NCI-H1417 (cell line): Measurements from ENCODE around the gene FYB1.
A peak's percentile ranks its signal among the peaks of the same experiment; 100 is the strongest.
"Not testable (repeated sequence)": the region's sequence is repeated elsewhere in the genome, so short reads cannot be mapped to it uniquely, and the experiment has no call there.

Source experiments
- DNase-seq, 3 experiments: peaks; one replicate each; lab custom pipeline; 2025; lab: John Stamatoyannopoulos, UW

The FYB1 gene

DNA sequence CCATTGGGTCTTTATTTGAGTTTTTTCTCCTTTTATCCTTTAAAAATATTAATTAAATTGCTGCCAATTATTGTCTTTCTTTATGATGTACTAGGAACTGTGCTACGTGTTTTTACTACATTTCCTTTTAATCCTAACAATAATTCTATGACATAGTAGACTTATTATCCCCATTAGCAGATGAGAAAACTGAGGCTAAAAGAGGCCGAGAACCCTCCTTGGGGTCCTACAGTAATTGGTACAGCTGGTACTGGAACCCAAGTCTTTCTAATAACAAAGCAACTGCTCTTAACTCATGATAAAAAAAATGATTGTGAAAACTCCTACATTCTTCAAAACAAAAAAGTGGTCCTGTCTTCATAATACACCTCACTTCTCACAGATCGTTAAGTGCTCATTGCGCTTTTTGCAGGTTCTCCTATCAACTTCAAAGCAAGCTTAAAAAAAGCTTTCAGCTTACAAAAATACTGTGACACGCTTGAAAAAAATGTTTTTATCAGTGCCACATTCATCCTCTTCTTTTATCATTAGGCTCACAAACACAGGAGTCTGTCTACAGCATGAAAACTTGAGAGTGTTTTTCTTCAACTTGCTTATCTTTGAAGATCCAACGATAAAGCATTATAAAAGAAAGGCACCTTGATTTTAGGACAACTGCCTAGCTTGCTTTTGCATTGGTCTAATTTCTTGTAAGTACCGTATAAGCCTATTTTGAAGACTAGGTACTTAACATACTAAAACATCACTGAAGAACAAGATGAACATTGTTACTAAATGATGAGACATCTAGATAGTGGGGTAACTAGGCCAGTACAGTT, 32.4 kb downstream of the FYB1 start:
- DNase-seq: no peak

GRCh38 chr5:39186289-39186688, 33.1 kb downstream of the FYB1 start:
- no peak for DNase-seq

- no peak for DNase-seq
Measured at GRCh38 chr5:39185761-39186160, 33.6 kb downstream of the FYB1 start.

GRCh38 chr5:39179561-39179960, 39.8 kb downstream of the FYB1 start:
- not testable (repeated sequence) for DNase-seq

- DNase-seq: no peak
Measured at GRCh38 chr5:39178861-39179260, 40.5 kb downstream of the FYB1 start.

- DNase-seq: no peak
Measured at GRCh38 chr5:39178171-39178570, 41.2 kb downstream of the FYB1 start.

DNA sequence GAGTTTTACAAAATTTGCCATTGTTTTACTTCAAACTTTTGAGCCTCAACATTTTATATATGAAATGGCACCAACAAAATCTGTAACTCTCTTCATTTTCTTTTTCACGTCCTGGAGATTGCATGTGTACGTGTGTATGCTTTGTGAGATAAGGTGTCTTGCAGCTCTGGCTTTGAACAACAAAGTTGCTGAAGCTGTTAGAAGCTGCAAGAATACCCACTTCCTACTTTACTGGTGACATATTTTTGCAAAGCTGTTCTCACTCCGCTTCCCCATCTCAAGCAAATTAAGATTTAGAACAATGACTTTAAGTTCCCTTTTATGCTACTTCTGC, 41.8 kb downstream of the FYB1 start:
- DNase-seq: no peak

DNA sequence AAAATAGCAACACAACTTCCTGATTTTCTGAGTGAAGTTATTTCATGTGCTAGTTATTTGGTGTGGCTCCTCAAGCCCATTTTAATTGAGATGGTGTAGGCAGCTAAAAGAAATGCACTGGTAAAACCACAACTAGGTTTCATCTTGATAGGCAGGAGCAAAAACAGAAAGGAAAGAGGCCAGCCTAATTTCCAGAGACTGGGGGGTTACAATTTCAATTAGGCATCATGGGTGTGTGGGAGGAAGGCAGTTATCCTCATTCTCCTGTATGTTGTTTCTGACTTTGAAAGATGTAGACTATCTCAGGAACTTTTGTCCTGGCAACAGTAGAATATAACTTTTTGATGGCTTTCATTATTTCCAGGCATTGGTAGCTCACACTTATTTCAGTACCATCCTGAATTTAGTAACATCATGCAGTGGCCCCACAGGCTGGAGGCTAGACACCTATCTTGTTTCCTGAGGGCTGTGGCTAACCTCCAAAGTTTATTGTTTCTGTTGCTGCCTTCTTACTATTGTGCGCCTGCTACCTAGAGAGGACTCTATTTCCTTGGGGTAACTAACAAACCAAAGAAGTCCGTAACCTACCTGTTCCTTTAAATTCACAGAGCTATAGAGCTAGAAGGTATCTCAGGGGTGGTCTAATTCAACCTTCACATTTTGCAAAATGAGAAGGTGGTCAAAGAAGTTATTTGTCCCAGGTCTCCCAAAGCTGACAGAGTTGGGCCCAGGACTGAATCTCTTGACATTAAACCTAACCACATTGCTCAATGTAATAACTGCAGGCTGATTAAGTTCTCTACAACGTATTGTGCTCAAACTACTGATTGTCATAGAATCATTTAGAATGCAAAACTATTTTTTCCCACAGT, 42.4 kb downstream of the FYB1 start:
- DNase-seq: no peak

GRCh38 chr5:39175273-39175955, 43.9 kb downstream of the FYB1 start:
- no peak for DNase-seq

DNA sequence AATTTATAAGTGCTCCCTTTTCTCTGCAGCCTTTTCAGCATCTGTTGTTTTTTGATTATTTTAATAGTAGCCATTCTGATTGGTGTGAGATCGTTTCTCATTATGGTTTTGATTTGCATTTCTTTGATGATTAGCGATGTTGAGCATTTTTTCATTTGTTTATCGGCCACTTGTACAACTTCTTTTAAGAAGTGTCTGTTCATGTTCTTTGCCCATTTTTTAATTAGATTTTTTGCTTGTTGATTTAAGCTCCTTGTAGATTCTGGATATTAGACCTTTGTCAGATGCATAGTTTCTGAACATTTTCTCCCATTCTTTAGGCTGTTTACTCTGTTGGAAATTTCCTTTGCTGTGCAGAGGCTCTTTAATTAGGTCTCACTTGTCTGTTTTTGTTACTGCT, 46.3 kb downstream of the FYB1 start:
- no peak for DNase-seq

- no peak for DNase-seq
Measured at GRCh38 chr5:39172593-39172992, 46.8 kb downstream of the FYB1 start.

GRCh38 chr5:39171647-39172046, 47.7 kb downstream of the FYB1 start:
- DNase-seq: no peak

DNA sequence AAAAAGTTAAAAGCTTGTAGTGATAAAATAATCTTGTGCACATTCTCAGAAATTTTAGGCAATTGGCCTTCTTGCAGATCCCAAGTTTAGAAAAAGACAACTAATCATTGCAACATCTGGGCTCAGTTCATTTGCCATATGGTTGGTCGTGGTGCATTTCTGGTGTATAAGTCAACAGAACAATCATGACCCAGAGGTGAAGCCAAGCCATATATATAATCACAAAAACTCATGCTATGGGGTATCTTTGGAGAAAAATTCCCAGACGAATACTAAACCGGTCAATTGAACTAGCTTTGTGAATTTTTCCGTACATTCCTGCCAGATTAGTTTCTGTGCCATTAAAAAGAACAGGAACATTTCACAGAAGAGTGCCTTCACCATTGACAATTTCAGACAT, 50.3 kb downstream of the FYB1 start:
- DNase-seq: no peak

DNA sequence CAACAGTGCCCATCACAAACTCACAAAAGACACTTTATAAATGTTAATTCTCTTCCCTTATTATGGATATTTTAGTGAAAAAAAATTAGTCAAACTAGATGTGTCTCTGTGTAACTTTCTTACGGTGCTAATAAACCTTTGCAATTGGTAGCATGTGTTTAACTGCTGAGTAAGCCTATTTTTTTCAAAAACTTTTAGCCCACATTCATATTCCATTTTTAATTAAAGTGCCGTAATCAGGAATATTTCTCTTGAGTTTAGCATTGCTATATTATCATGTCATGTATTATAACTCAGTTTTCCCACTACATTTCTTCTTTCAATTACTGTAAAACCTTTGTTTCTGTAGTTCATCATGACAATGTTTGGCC, 51.4 kb downstream of the FYB1 start:
- no peak for DNase-seq

- DNase-seq: no peak
Measured at GRCh38 chr5:39167141-39167971, 52.0 kb downstream of the FYB1 start.

DNA sequence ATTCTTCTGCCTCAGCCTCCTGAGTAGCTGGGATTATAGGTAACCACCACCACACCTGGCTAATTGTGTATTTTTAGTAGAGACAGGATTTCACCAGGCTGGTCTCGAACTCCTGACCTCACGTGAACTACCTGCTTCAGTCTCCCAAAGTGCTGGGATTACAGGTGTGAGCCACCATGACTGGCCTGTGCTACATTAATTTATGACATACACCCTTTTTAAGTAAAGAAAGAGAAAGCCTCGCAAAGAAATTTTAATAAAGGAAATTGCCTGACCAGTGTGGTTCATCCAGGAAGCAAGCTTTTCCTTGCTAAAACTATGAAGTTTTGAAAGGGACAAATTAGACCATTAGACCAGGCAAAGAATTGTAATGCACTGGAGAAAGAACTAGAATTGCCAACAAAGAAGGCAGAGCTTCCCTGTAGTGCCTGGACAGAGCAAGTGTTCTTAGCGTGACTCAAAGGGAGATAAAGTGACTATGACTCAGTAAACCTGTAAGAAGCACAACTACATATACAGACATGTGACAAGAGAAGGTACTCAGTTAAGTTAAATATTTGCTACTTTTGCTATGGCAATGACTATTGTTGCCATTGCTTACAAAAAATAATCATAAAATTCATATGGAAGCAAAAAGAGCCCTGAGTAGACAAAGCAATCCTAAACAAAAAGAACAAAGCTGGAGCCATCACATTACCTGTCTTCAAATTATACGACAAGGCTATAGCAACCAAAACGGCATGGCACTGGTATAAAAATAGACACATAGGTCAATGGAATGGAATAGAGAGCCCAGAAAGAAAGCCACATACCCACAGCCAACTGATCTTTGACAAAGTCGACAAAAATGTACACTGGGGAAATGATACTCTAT, 54.6 kb downstream of the FYB1 start:
- no peak for DNase-seq

- DNase-seq: peak in 1 of 3 experiments; percentile 12
Measured at GRCh38 chr5:39164016-39164415, 55.3 kb downstream of the FYB1 start.

DNA sequence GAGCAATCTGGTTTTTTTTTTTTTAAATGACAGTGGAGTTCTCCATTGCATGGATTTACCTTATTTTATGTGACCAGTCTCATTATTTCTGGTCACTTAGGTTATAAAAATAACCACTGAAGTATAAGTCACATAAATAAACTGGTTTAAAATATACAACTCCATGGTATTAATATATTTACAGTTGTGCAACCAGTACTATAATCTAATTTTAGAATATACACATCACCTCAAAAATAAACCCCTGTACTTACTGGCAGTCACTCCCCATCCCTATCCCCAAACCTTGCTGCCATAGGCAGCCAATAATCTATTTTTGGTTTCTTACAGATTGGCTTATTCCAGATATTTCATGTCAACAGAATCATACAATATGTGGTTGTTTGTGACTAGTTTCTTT, 57.8 kb downstream of the FYB1 start:
- DNase-seq: no peak

GRCh38 chr5:39160576-39161213, 58.7 kb downstream of the FYB1 start:
- no peak for DNase-seq

DNA sequence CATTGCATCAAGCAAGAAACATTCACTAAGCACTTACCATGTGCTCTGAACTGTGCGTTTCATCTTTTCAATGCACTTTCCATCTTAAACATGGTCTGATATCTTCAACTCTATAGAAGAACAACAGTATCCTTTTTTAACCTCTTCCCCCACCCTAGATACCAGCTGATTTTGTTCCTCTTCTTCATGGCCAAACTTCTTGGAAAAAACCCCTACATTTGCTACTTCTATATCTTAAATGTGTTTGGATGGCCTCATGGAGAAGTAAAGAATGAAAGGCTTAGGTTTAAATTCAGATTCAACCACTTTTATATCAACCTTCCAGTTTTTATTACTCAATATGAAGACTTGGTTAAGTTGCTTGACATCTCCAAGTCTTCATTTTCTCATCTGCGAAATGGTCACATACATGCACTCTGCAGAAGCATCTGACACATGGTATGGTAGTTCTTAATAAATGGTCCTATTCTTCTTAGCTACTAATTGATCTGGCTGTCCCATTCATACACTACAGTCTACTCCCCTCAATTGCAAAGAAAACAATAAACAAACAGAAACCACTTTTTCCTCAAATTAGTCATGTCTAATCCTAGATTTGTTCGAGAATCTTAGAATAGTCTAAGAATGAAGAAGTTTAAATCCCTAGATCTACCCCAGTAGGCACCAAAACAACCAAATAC, 59.4 kb downstream of the FYB1 start:
- DNase-seq: no peak
